ENCODE measurements around the gene RBMS3.

DNA sequence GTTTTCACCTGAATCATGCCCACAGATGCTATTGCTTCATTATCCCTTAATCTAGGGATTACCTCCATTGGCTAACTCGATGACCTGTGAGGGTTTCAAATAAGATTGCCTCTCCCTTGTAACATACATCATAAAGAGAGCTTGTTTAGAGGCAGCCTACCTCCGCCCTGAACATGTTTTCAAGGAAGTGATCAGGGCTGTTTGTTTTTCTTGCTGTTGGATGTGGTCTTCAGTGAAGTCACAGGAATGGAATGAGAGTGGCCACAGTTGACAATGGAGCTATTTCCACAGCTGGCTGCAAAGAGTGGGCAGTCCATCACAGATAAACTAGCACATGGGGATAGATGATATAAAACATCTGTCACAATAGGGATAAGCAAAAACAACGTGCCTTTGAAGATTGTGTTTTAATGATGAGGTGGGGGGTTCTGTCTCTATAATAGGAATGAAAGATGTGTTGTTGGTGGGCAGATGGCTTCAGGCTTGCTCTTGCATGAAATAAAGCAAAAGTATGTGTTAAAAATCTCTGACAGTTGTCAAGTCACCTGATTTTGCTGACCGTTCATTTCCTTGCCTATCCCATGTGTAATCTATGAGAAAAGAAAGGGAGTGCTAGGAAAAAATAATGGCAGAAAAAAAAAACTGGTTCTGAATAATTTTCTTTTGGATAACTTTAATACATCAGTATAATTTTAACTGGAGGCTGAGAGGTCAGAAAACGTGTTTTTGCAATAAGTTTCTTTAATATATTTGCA, 642.3 kb downstream of the RBMS3 start:
- TF ChIP-seq, protein P1, sequence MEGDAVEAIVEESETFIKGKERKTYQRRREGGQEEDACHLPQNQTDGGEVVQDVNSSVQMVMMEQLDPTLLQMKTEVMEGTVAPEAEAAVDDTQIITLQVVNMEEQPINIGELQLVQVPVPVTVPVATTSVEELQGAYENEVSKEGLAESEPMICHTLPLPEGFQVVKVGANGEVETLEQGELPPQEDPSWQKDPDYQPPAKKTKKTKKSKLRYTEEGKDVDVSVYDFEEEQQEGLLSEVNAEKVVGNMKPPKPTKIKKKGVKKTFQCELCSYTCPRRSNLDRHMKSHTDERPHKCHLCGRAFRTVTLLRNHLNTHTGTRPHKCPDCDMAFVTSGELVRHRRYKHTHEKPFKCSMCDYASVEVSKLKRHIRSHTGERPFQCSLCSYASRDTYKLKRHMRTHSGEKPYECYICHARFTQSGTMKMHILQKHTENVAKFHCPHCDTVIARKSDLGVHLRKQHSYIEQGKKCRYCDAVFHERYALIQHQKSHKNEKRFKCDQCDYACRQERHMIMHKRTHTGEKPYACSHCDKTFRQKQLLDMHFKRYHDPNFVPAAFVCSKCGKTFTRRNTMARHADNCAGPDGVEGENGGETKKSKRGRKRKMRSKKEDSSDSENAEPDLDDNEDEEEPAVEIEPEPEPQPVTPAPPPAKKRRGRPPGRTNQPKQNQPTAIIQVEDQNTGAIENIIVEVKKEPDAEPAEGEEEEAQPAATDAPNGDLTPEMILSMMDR (IDR thresholded peaks at IDR 0.05; ENCODE audit: poor library complexity): no peak
- TF ChIP-seq EZH2 (IDR thresholded peaks at IDR 0.05; ENCODE audit: borderline replicate concordance): no peak

All from hepatocyte (in vitro differentiated cells).